ENCODE data around the gene TRIM33.

- no peak for TF ChIP-seq CTCF (IDR thresholded peaks at IDR 0.05)
- no peak for TF ChIP-seq POLR2A (IDR thresholded peaks at IDR 0.05)
These were observed 2.6 kb downstream of the TRIM33 start for GRCh38 chr1:114508386-114508898.

All from body of pancreas (tissue), 4 donors.